HCT116 (cell line): ENCODE results near the gene CACNA1C. TPM values are rescaled to one million over a fixed set of nuclear protein-coding genes. Genes with fewer than 3 reads are reported as not detected.

Source experiments
- ATAC-seq: fragments of 200-7000 bp; cut with Tn5 transposase; 2 replicates; pipeline ENCODE4 v1.9.1; 2020; ENCODE audit warnings: mild to moderate bottlenecking, moderate library complexity
- BruUV-seq: library from RNA; stranded (reverse); fragments of 400-500 nt; replicated peaks from 2 replicates; lab custom pipeline; 2021; lab: Mats Ljungman, UMichigan
- CTCF ChIA-PET: fragments of 300-600 bp; sonication (Branson Sonifier 250); formaldehyde crosslinking; loops from one replicate; lab custom pipeline; 2021; ENCODE audit warnings: antibody characterized with exemption; lab: Charles Lee
- POLR2A ChIA-PET: fragments of 300-600, 350-600 bp; sonication (Branson Sonifier 250); formaldehyde crosslinking; loops from one replicate; lab custom pipeline; 2021; ENCODE audit warnings: antibody characterized with exemption; lab: Charles Lee
- RAD21 ChIA-PET, 2 experiments: fragments of 300-600 bp; sonication (Branson Sonifier 250); formaldehyde crosslinking; loops; one replicate each; lab custom pipeline; 2023; ENCODE audit warnings: low total read pairs in 2 of 2; ENCODE audit not compliant: uncharacterized antibody in 2 of 2, unreplicated experiment in 2 of 2, low non-redundant PET in 1 of 2; lab: Charles Lee
- DNase-seq: peaks from one replicate; pipeline ENCODE4 v3.0.0-alpha.2; 2010; ENCODE audit warnings: low read depth, low spot score
- H2AFZ ChIP-seq: fragments of 200-600 bp; shearing (Covaris generic), sonication (generic); 2 replicates; pipeline ENCODE4 v1.6.1; 2017; ENCODE audit warnings: low read depth, mixed run types, mixed read lengths, antibody characterized with exemption, low read length; ENCODE audit not compliant: poor library complexity, severe bottlenecking
- H3K27ac ChIP-seq: 2 replicates; pipeline ENCODE4 v1.5.1; 2012; ENCODE audit warnings: low read depth, low read length
- H3K27me3 ChIP-seq: fragments of 200-600 bp; sonication (generic); 2 replicates; pipeline ENCODE4 v1.6.1; 2016; ENCODE audit warnings: mixed run types, low read length, mixed read lengths; ENCODE audit not compliant: insufficient read depth
- H3K36me3 ChIP-seq, 2 experiments: fragments of 200-500 bp in 1 of 2; fragments of 200-600 bp in 1 of 2; sonication (Bioruptor generic) in 1 of 2; sonication (generic) in 1 of 2; 2 replicates each; pipeline versions ENCODE4 v1.5.1 to v1.6.1; 2014 to 2016; ENCODE audit warnings: low read length in 2 of 2, inconsistent platforms in 1 of 2, mixed read lengths in 1 of 2, mixed run types in 1 of 2; ENCODE audit not compliant: insufficient read depth in 2 of 2, control insufficient read depth in 1 of 2
- H3K4me1 ChIP-seq, 2 experiments: fragments of 200-600 bp in 1 of 2; sonication (generic) in 1 of 2; 2 replicates each; pipeline versions ENCODE4 v1.5.1 to v1.6.1; 2012 to 2017; ENCODE audit warnings: low read length in 2 of 2, inconsistent platforms in 1 of 2, mild to moderate bottlenecking in 1 of 2, mixed read lengths in 1 of 2, mixed run types in 1 of 2, moderate library complexity in 1 of 2; ENCODE audit not compliant: insufficient read depth in 2 of 2, control insufficient read depth in 1 of 2
- H3K4me2 ChIP-seq: fragments of 200-600 bp; sonication (generic); 2 replicates; pipeline ENCODE4 v1.6.1; 2017; ENCODE audit warnings: mixed run types, low read length, mixed read lengths
- H3K4me3 ChIP-seq, 2 experiments: fragments of 200-600 bp in 1 of 2; sonication (generic) in 1 of 2; replicated peaks in 1 of 2; 2 replicates each; pipeline ENCODE4 v1.5.1; 2011 to 2016; ENCODE audit warnings: low read length in 2 of 2, control low read depth in 1 of 2, low read depth in 1 of 2, mild to moderate bottlenecking in 1 of 2, mixed read lengths in 1 of 2, mixed run types in 1 of 2
- H3K79me2 ChIP-seq: fragments of 200-600 bp; sonication (generic); 2 replicates; pipeline ENCODE4 v1.6.1; 2017; ENCODE audit warnings: mild to moderate bottlenecking, mixed run types, low read length, moderate library complexity, mixed read lengths; ENCODE audit not compliant: insufficient read depth
- H3K9ac ChIP-seq: fragments of 200-600 bp; sonication (generic); 2 replicates; pipeline ENCODE4 v1.6.1; 2016; ENCODE audit warnings: low read length, mixed read lengths
- H3K9me2 ChIP-seq: fragments of 200-600 bp; sonication (generic), shearing (Covaris generic); 2 replicates; pipeline ENCODE4 v1.6.1; 2017; ENCODE audit warnings: mixed run types, mild to moderate bottlenecking, moderate library complexity; ENCODE audit not compliant: insufficient read depth
- H3K9me3 ChIP-seq, 2 experiments: fragments of 200-500 bp in 1 of 2; fragments of 200-600 bp in 1 of 2; sonication (Bioruptor generic) in 1 of 2; sonication (generic) in 1 of 2; 2 replicates each; pipeline ENCODE4 v1.6.1; 2014 to 2017; ENCODE audit warnings: low read length in 2 of 2, mixed read lengths in 2 of 2, inconsistent platforms in 1 of 2, low read depth in 1 of 2, mild to moderate bottlenecking in 1 of 2, mixed run types in 1 of 2, moderate library complexity in 1 of 2; ENCODE audit not compliant: control insufficient read depth in 1 of 2, insufficient read depth in 1 of 2
- H4K20me1 ChIP-seq: fragments of 200-600 bp; sonication (generic), shearing (Covaris generic); 2 replicates; pipeline ENCODE4 v1.6.1; 2017; ENCODE audit warnings: mixed run types, mild to moderate bottlenecking, moderate library complexity; ENCODE audit not compliant: insufficient read depth
- ATF3 ChIP-seq: IDR thresholded peaks from 2 replicates; pipeline ENCODE4 v1.6.1; 2012
- CBX3 ChIP-seq: IDR thresholded peaks from 2 replicates; pipeline ENCODE4 v1.6.1; 2012; ENCODE audit warnings: low read depth
- CTCF ChIP-seq, 3 experiments: fragments of 200-600 bp in 1 of 3; sonication (generic) in 1 of 3; IDR thresholded peaks in 2 of 3; conservative IDR thresholded peaks in 1 of 3; 2 replicates each; pipeline ENCODE4 v1.5.1; 2012 to 2017; ENCODE audit warnings: low read depth in 2 of 3, low read length in 2 of 3, antibody characterized with exemption in 1 of 3, borderline replicate concordance in 1 of 3, control low read depth in 1 of 3, mild to moderate bottlenecking in 1 of 3, mixed read lengths in 1 of 3, mixed run types in 1 of 3, moderate library complexity in 1 of 3; ENCODE audit not compliant: insufficient read depth in 1 of 3
- EGR1 ChIP-seq: IDR thresholded peaks from 2 replicates; pipeline ENCODE4 v1.6.1; 2012; ENCODE audit warnings: low read depth
- EZH2 ChIP-seq: fragments of 200-600 bp; sonication (generic); IDR thresholded peaks from 2 replicates; pipeline ENCODE4 v1.6.1; 2017; ENCODE audit warnings: antibody characterized with exemption, mixed run types
- EZH2phosphoT487 ChIP-seq: fragments of 200-600 bp; IDR thresholded peaks from 2 replicates; pipeline ENCODE4 v1.6.1; 2018; ENCODE audit warnings: antibody characterized with exemption, borderline replicate concordance
- FOSL1 ChIP-seq: IDR thresholded peaks from 2 replicates; pipeline ENCODE4 v1.6.1; 2012; ENCODE audit warnings: low read depth
- JUND ChIP-seq: IDR thresholded peaks from 2 replicates; pipeline ENCODE4 v1.6.1; 2012
- MAX ChIP-seq: IDR thresholded peaks from 2 replicates; pipeline ENCODE4 v1.6.1; 2012
- POLR2A ChIP-seq: IDR thresholded peaks from 2 replicates; pipeline ENCODE4 v1.7.0; 2011; ENCODE audit warnings: borderline replicate concordance; ENCODE audit not compliant: insufficient read depth, insufficient read length; ENCODE audit errors: extremely low read depth
- RAD21 ChIP-seq: IDR thresholded peaks from 2 replicates; pipeline ENCODE4 v1.6.1; 2012; ENCODE audit warnings: low read depth, mild to moderate bottlenecking
- SP1 ChIP-seq: IDR thresholded peaks from 2 replicates; pipeline ENCODE4 v1.6.1; 2012; ENCODE audit warnings: low read depth
- SRF ChIP-seq: IDR thresholded peaks from 2 replicates; pipeline ENCODE4 v1.6.1; 2012; ENCODE audit warnings: low read depth
- TCF7L2 ChIP-seq: IDR thresholded peaks from 2 replicates; pipeline ENCODE4 v1.7.0; 2011; ENCODE audit warnings: borderline replicate concordance, inconsistent platforms; ENCODE audit not compliant: insufficient read depth, insufficient read length; ENCODE audit errors: extremely low read depth
- YY1 ChIP-seq: IDR thresholded peaks from 2 replicates; pipeline ENCODE4 v1.6.1; 2011; ENCODE audit warnings: low read length, low read depth, moderate library complexity, mild to moderate bottlenecking; ENCODE audit not compliant: insufficient replicate concordance; ENCODE audit errors: extremely low read depth
- ZNF274 ChIP-seq: fragments of 200-500 bp; sonication (Bioruptor generic); IDR thresholded peaks from 2 replicates; pipeline ENCODE4 v1.6.1; 2014; ENCODE audit warnings: mild to moderate bottlenecking, low read depth, low read length, inconsistent platforms
- intact Hi-C: fragments of 100-400 bp; cut with micrococcal nuclease; formaldehyde crosslinking; loops from 2 replicates; pipeline ENCODE4 v1.10.0; 2022
- total RNA-seq: library from RNA; stranded (reverse); gene quantifications from one replicate; pipeline ENCODE4 v1.2.1, GENCODE V29; 2021; ENCODE audit not compliant: unreplicated experiment

Gene CACNA1C
- total RNA-seq, 1 experiment from 2014 or later: 0.05 TPM

GRCh38 chr12:2447861-2448260 lies 395.1 kb downstream of the CACNA1C start:
- DNase-seq: no peak
- POLR2A ChIA-PET: no interaction called here

More at GRCh38 chr12:2447861-2448260, 395.1 kb downstream of the CACNA1C start:
- intact Hi-C loops: no loop called here
- Histone ChIP-seq H3K79me2 (no peaks in the 10 kb centered on the region), H3K4me1 (no peaks in the 10 kb centered on the region), H3K9me2 (no peaks in the 10 kb centered on the region), H3K9me3 (no peaks in the 10 kb centered on the region), H3K27me3 (peaks cover 25% of the 10 kb centered on the region), H3K9ac (no peak overlapping the region), H2AFZ (no peak overlapping the region), H3K36me3 (no peaks in the 10 kb centered on the region), H3K27ac (no peak overlapping the region), H3K4me3 (no peak overlapping the region), H4K20me1 (no peaks in the 10 kb centered on the region), H3K4me2 (no peak overlapping the region)
- ChIA-PET CTCF (no interaction called here), RAD21 (no interaction called here)
- no TSS peak for BruUV-seq
- no peak for ATAC-seq
- TF ChIP-seq CTCF (IDR thresholded peaks at IDR 0.05 in 2 of 3, conservative IDR thresholded peaks at IDR 0.05 in 1 of 3; ENCODE audit: borderline replicate concordance in 1 of 3, insufficient read depth in 1 of 3, low read depth in 2 of 3, low read length in 2 of 3) (no peak), EZH2phosphoT487 (no peak), YY1 (no peak), ATF3 (no peak), JUND (no peak), CBX3 (no peak), RAD21 (no peak), ZNF274 (no peak), EGR1 (no peak), MAX (no peak), SP1 (no peak), SRF (no peak), EZH2 (no peak), POLR2A (no peak), TCF7L2 (no peak), FOSL1 (no peak)
